Effector memory CD8-positive, alpha-beta T cell (primary cell): ENCODE results near the gene AP1S1.
A peak's percentile ranks its signal among the peaks of the same experiment; 100 is the strongest.

ENCODE experiments used
- ATAC-seq: fragments of 150-1000 bp; cut with Tn5 transposase; replicated peaks from 2 replicates; pipeline ENCODE4 v1.10.0; 2021; ENCODE audit warnings: mild to moderate bottlenecking, moderate library complexity
- DNase-seq, 3 experiments: peaks; one replicate each; pipeline ENCODE4 v3.0.0; 2021
- H3K27ac Mint-ChIP-seq, 2 donors: one replicate each; pipeline ENCODE4 v1.8.0; 2022; ENCODE audit warnings: mild to moderate bottlenecking in 2 of 2, mixed read lengths in 2 of 2, moderate library complexity in 2 of 2
- H3K27me3 Mint-ChIP-seq, 2 donors: one replicate each; pipeline ENCODE4 v1.8.0; 2022; ENCODE audit warnings: mixed read lengths in 2 of 2
- H3K36me3 Mint-ChIP-seq: one replicate; pipeline ENCODE4 v1.8.0; 2022; ENCODE audit warnings: mild to moderate bottlenecking, moderate library complexity, mixed read lengths; ENCODE audit not compliant: insufficient read depth
- H3K4me1 Mint-ChIP-seq, 2 donors: one replicate each; pipeline ENCODE4 v1.8.0; 2022; ENCODE audit warnings: low read depth in 2 of 2, mixed read lengths in 2 of 2
- H3K4me3 Mint-ChIP-seq, 2 donors: one replicate each; pipeline ENCODE4 v1.8.0; 2022; ENCODE audit warnings: mild to moderate bottlenecking in 2 of 2, mixed read lengths in 2 of 2, moderate library complexity in 2 of 2
- H3K9me3 Mint-ChIP-seq, 2 donors: one replicate each; pipeline ENCODE4 v1.8.0; 2022; ENCODE audit warnings: mixed read lengths in 2 of 2

The AP1S1 gene

GRCh38 chr7:101165958-101166647 lies 11.8 kb downstream of the AP1S1 start:
- H3K27ac Mint-ChIP-seq, result peak overlapping the region; percentile 23 to 94
- H3K36me3 Mint-ChIP-seq, result peaks cover 22% of the 10 kb centered on the region
- peaks cover 0 to 4% of the 10 kb centered on the region in 2 donors for H3K9me3 Mint-ChIP-seq

DNA sequence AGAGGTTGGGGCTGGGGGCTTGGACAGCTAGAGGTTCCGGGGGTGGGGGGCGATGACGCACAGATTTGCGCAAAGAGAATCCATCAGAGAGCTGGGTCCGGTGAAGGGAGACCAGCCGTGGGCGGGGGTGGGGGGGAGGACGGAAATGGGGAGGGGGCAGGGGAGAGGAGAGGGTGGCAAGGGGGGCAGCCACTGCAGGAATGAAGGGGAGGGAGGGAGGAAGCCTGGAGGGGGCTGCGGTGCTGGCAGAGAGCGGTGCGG lies 12.3 kb downstream of the AP1S1 start:
- no peak for ATAC-seq
- Mint-ChIP-seq H3K36me3 (peaks cover 22% of the 10 kb centered on the region), H3K9me3 (peaks cover 0 to 4% of the 10 kb centered on the region in 2 donors), H3K27me3 (peaks cover 66 to 82% of the 10 kb centered on the region in 2 donors), H3K4me1 (peaks cover 49 to 56% of the 10 kb centered on the region in 2 donors), H3K4me3 (no peak overlapping the region), H3K27ac (peak overlapping the region in 1 of 2 donors; percentile 31)
- DNase-seq, result no peak

More at GRCh38 chr7:101165958-101166647, 11.8 kb downstream of the AP1S1 start:
- peak overlapping the region; percentile 74 to 91 for H3K4me3 Mint-ChIP-seq
- DNase-seq (no peak), ATAC-seq (no peak)
- peaks cover 44 to 51% of the 10 kb centered on the region in 2 donors for H3K4me1 Mint-ChIP-seq
- H3K27me3 Mint-ChIP-seq, result peaks cover 66 to 82% of the 10 kb centered on the region in 2 donors

DNA sequence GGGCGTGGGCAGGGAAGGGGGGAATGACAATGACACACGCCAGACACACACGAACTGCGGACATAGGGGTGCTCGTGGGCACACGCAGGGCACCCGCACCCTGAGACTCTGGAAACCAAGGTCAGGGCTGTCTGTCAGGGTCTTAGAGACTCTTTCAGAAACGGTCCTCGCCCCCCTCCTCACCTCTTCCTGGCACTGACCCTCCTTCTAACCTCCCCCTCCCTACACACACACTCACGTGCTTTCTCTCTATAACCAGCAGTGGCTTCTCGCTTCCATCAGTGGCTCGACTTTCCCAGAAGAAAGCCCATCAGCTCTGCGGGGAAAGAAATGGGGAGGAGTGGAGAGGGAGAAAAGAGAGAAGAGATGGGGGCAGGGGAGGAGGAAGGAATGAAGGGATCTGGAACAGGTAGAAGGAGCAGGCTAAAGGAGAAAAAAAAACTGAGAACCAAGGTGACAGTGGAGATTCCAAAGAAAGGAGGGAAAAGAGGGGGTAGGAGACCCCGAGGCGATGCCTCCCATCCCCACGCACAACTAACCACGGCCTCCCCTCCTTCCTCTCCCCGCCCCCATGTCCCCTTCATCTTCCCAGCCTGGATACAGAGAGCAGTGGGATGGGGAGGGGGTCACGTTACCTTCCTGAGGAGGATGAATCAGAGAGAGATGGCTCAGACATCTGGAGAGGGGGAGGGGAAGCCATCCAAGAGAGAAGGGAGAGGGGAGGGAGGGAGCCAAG lies 12.8 kb downstream of the AP1S1 start:
- peak overlapping the region in 1 of 2 donors; percentile 31 for H3K27ac Mint-ChIP-seq

GRCh38 chr7:101167645-101168411 lies 13.6 kb downstream of the AP1S1 start:
- H3K27me3 Mint-ChIP-seq, result peaks cover 72 to 83% of the 10 kb centered on the region in 2 donors
- ATAC-seq (no peak), DNase-seq (no peak)
- H3K4me3 Mint-ChIP-seq, result no peak overlapping the region
- H3K4me1 Mint-ChIP-seq, result peaks cover 56 to 58% of the 10 kb centered on the region in 2 donors
- H3K27ac Mint-ChIP-seq, result no peak overlapping the region
- H3K9me3 Mint-ChIP-seq, result peaks cover 0 to 4% of the 10 kb centered on the region in 2 donors
- H3K36me3 Mint-ChIP-seq, result peaks cover 29% of the 10 kb centered on the region

More for the DNA sequence above, 12.8 kb downstream of the AP1S1 start:
- DNase-seq (no peak), ATAC-seq (no peak)
- no peak overlapping the region for H3K4me3 Mint-ChIP-seq
- peaks cover 69 to 82% of the 10 kb centered on the region in 2 donors for H3K27me3 Mint-ChIP-seq
- H3K4me1 Mint-ChIP-seq, result peaks cover 54 to 60% of the 10 kb centered on the region in 2 donors
- peaks cover 27% of the 10 kb centered on the region for H3K36me3 Mint-ChIP-seq
- H3K9me3 Mint-ChIP-seq, result peaks cover 0 to 4% of the 10 kb centered on the region in 2 donors

- Mint-ChIP-seq H3K27me3 (peaks cover 76 to 90% of the 10 kb centered on the region in 2 donors), H3K36me3 (peaks cover 29% of the 10 kb centered on the region), H3K4me1 (peaks cover 57 to 59% of the 10 kb centered on the region in 2 donors), H3K9me3 (peaks cover 0 to 4% of the 10 kb centered on the region in 2 donors), H3K4me3 (peak overlapping the region in 1 of 2 donors; percentile 2), H3K27ac (no peak overlapping the region)
- DNase-seq, result no peak
- ATAC-seq, result no peak
Observed at GRCh38 chr7:101168412-101169049, 14.3 kb downstream of the AP1S1 start.

DNA sequence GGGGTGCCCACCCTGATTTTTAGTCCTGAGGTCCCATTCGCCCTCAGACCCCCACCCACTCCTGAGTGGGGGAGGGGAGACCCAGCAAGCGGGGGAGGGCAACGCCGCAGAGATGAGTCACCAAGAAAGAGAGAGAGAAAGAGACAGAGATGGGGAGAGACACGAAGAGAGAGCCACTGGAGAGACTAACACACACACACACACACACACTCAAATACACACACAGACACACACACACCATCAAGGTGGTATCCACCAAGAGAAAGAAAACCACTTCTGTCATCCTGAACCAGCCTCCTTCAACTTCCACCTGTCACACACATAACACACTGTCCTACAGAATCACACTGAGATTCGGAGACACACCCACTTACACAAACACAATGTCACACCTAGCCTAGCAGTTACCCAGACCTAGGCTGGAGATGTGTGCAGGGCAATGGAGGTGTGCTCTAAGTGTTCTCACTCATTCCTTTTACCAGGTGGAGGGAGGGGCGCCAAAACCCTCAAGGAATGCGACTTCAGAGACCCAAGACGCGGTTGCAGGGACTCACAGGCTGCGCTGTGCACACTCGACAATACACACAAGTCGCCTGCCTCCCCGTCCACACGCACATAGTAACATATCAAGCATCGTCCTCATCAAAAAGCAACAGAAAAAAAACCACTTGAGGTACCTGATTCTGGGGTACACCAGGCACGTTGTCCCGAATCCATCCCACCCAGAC lies 15.0 kb downstream of the AP1S1 start:
- DNase-seq, result no peak
- Mint-ChIP-seq H3K4me3 (peak overlapping the region; percentile 36 to 57), H3K27me3 (peaks cover 82 to 97% of the 10 kb centered on the region in 2 donors), H3K4me1 (peaks cover 63 to 64% of the 10 kb centered on the region in 2 donors), H3K9me3 (peaks cover 0 to 4% of the 10 kb centered on the region in 2 donors), H3K27ac (no peak overlapping the region), H3K36me3 (peaks cover 35% of the 10 kb centered on the region)
- ATAC-seq, result peak; percentile 2

DNA sequence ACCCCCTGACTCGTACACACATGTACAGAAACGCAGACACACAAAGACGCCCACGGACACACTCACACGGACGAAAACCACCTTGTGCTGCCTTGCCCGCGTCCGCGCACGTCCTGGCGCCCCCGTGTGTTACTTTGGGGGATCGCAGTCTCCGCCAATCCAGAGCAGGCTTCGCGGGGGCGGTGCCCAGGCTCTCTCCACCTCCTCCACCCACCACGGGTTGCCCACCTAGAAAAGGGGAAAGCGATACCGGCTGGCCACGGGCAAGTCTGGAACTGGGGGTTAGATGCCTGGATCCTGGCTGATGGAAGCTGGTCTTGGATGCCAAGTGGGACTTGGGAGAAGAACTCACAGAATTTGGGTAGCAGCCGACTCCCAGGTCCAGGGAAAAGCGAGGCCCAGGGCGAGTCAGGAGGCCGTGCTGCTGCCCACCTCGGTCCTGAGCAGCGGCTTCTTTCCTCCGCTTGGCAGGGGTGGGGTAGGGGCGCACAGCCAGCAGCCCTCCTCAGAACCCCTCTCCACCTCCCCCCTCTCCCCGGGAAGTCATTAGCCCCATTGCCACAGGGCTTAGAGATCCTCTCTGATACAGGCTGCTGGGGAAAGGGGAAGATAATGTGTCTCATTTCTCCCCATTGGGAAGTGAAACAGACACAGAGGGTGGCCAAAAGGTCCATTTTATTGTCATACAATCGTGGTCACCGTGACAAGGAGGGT lies 15.7 kb downstream of the AP1S1 start:
- H3K36me3 Mint-ChIP-seq, result peaks cover 31% of the 10 kb centered on the region
- peaks cover 90 to 100% of the 10 kb centered on the region in 2 donors for H3K27me3 Mint-ChIP-seq
- peak; percentile 81 to 84 (median 82) for DNase-seq
- peak; percentile 61 for ATAC-seq
- H3K4me1 Mint-ChIP-seq, result peaks cover 64 to 66% of the 10 kb centered on the region in 2 donors
- H3K27ac Mint-ChIP-seq, result no peak overlapping the region
- peaks cover 0 to 4% of the 10 kb centered on the region in 2 donors for H3K9me3 Mint-ChIP-seq
- H3K4me3 Mint-ChIP-seq, result peak overlapping the region; percentile 56 to 57

DNA sequence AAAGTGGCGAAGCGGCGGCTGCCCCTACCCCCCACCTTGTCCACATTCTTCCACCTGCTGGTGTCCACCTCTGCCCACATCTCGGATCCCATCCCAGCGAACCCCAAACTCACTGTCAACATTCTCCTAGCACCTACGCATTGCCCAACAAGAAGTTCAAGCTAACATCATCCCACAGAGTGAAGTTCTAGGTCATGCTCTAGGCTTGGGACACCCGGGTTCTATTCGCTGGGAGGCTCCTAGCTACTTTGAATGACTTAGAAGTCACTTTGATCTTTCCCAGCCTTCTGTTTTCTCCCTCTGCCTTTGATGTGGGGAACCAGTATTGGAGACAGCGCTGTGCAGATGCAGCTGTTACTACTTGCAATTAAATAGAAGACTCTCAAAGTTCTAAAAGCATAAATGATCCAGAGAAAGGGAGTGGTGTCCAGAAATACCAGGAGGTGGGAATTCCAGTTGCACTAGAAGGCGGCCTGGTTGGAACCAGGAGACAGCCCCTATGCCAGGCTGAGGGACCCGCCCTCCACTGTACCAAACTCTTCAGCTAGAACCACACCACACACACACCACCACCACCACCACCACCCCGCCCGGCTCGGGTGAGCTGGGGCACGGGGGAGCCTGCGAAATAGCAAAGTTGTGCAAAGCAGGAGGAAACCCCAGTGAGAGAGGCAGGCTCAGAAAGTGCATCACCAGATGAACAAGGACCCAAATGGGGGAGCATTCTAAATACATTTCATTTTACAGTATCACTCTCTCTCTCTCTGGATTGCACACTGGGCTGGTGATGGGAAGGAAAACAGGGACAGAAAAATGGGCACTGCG lies 16.6 kb downstream of the AP1S1 start:
- H3K27ac Mint-ChIP-seq, result peak overlapping the region; percentile 3 to 42
- peaks cover 90 to 100% of the 10 kb centered on the region in 2 donors for H3K27me3 Mint-ChIP-seq
- H3K9me3 Mint-ChIP-seq, result no peaks in the 10 kb centered on the region
- ATAC-seq, result no peak
- DNase-seq, result no peak
- peaks cover 22% of the 10 kb centered on the region for H3K36me3 Mint-ChIP-seq
- H3K4me1 Mint-ChIP-seq, result peaks cover 56 to 57% of the 10 kb centered on the region in 2 donors
- H3K4me3 Mint-ChIP-seq, result peak overlapping the region; percentile 56 to 66

DNA sequence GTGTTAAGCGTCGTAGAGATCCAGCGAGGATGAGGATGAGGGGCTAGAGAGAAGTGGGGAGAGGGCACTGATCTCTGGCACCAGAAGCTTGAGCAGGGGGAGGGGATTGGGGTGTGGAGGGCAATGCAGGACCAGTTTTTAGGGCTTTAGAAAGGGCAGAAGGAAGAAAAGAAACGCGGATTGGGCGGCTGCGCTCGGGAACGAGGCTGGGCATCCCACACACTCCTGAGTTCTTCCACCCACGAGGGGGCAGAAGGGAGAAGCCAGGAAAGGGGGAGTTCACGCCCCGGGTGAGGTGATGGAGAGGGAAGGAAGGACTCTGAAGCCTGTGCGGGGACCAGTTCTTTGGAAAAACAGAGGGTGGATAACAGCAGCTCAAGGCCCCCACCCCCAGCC lies 17.2 kb downstream of the AP1S1 start:
- H3K27ac Mint-ChIP-seq, result peak overlapping the region; percentile 3 to 42
- H3K4me1 Mint-ChIP-seq, result peaks cover 52 to 54% of the 10 kb centered on the region in 2 donors
- peaks cover 90 to 100% of the 10 kb centered on the region in 2 donors for H3K27me3 Mint-ChIP-seq
- DNase-seq (no peak), ATAC-seq (no peak)
- H3K4me3 Mint-ChIP-seq, result peak overlapping the region; percentile 56 to 66
- H3K9me3 Mint-ChIP-seq, result no peaks in the 10 kb centered on the region
- H3K36me3 Mint-ChIP-seq, result peaks cover 21% of the 10 kb centered on the region

DNA sequence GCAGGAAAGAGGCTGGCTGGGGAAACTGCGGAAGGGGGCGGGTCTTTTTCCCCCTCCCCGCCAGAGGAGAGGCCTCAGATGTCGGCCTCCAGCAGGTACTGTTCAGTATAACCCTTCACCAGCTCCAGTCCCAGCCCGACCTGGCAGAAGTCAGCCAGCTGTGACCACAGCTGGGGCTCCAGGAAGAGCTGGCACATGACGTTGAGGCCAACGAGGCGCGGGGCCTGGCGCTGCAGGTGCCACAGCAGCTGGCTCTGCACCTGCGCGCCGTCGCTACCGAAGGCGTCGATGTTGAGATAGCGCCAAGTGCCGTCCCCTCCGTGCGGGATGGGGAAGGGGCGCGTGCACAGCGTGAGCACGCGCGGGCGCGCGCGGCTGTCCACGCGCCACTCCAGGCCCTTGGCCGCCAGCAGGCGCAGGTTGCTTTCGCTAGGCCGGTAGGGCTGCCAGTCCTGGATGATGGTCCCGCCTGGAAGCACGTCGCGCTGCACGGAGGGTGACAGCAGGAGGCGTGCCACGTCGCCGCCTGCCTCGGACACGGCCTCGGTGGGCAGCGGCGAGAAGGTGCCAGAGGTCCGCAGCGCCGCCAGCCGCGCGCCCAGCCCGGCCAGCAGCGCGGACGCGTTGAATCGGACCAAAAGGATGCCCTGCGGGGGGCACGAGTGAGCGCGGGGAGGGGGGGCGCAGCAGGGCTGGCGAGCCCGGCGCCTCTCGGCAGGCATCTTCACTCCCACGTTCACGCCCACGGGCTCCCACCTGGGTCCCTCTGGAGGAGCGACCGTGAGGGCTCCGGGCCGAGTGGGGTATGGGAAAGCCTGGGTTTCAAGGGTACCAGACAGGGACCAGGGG lies 18.0 kb downstream of the AP1S1 start:
- H3K4me1 Mint-ChIP-seq, result peaks cover 48 to 49% of the 10 kb centered on the region in 2 donors
- H3K4me3 Mint-ChIP-seq, result peak overlapping the region; percentile 56 to 69

More for the DNA sequence above, 18.0 kb downstream of the AP1S1 start:
- DNase-seq, result no peak
- peaks cover 14% of the 10 kb centered on the region for H3K36me3 Mint-ChIP-seq
- H3K27ac Mint-ChIP-seq, result no peak overlapping the region
- no peaks in the 10 kb centered on the region for H3K9me3 Mint-ChIP-seq
- H3K27me3 Mint-ChIP-seq, result peaks cover 91 to 100% of the 10 kb centered on the region in 2 donors
- ATAC-seq, result peak; percentile 19
